Measurements from ENCODE around the gene TENM3. TPM values are rescaled to one million over a fixed set of nuclear protein-coding genes. Genes with fewer than 3 reads are reported as not detected.

TENM3 gene
- total and polyA plus RNA-seq, 10 of the 15 experiments (the other 5 are each of a cell fraction or from before 2014, with no cell fraction given): 0.01 to 1.7 (median 0.08) TPM; not detected in 2

GRCh38 chr4:182644683-182645050 is 401.5 kb downstream of the TENM3 start (continued):
- TF ChIP-seq CTCF (IDR thresholded peaks at IDR 0.05 in 2 of 3, conservative IDR thresholded peaks at IDR 0.05 in 1 of 3; ENCODE audit: control insufficient read depth in 2 of 3, extremely low read depth in 1 of 3, insufficient read depth in 1 of 3, low read depth in 3 of 3, low read length in 3 of 3): no peak
- no peak for TF ChIP-seq GABPA (IDR thresholded peaks at IDR 0.05; ENCODE audit: low read depth)
- no peak for TF ChIP-seq FOXK2 (IDR thresholded peaks at IDR 0.05)

- no peak overlapping the region for H2AFZ ChIP-seq (ENCODE audit: control insufficient read depth, low read depth, low read length)
- H3K36me3 ChIP-seq (ENCODE audit: control insufficient read depth in 2 of 2, insufficient read depth in 2 of 2, low read length in 1 of 2): no peaks in the 10 kb centered on the region
- H3K4me3 ChIP-seq: no peak overlapping the region
- no TSS peak for BruUV-seq (replicated peaks)
- H3K9ac ChIP-seq (ENCODE audit: control insufficient read depth, insufficient read depth, low read length): no peak overlapping the region
- no peak overlapping the region for H3K4me2 ChIP-seq (ENCODE audit: control insufficient read depth, insufficient read depth)
- no peak for ATAC-seq
- no peaks in the 10 kb centered on the region for H3K79me2 ChIP-seq (ENCODE audit: control insufficient read depth, insufficient read depth, low read length)
- FAIRE-seq: no peak
- in situ Hi-C loops (cut with MboI): no loop called here
- ChIA-PET RAD21 (ENCODE audit: unreplicated experiment) (no interaction called here), CTCF (no interaction called here), SMC1A (ENCODE audit: uncharacterized antibody, unreplicated experiment) (no interaction called here), POLR2A (no interaction called here)
- no peaks in the 10 kb centered on the region for H3K27me3 ChIP-seq (replicated peaks in 1 of 2; ENCODE audit: control insufficient read depth in 2 of 2, insufficient read depth in 2 of 2, low read length in 1 of 2)
- H4K20me1 ChIP-seq (ENCODE audit: control insufficient read depth, insufficient read depth): no peaks in the 10 kb centered on the region
- H3K9me3 ChIP-seq (replicated peaks; ENCODE audit: control insufficient read depth, insufficient read depth, low read length): no peaks in the 10 kb centered on the region
- no peak for DNase-seq (ENCODE audit: low read depth, low spot score)
- 35% methylated on average over 1 of the region's 1 CpG for WGBS (ENCODE audit: insufficient coverage, insufficient replicate concordance, low lambda C conversion rate, missing lambda C conversion rate)
- TF ChIP-seq ZNF207 (IDR thresholded peaks at IDR 0.05; ENCODE audit: borderline replicate concordance) (no peak), E2F8 (IDR thresholded peaks at IDR 0.05; ENCODE audit: low read depth, partially characterized antibody) (no peak), YY1 (IDR thresholded peaks at IDR 0.05; ENCODE audit: low read depth, low read length) (no peak), MTA2 (IDR thresholded peaks at IDR 0.05; ENCODE audit: low read depth) (no peak), USF2 (IDR thresholded peaks at IDR 0.05; ENCODE audit: borderline replicate concordance, low read depth, low read length) (no peak)
- intact Hi-C loops (cut with micrococcal nuclease; ENCODE audit: unreplicated experiment): no loop called here
- H3K4me1 ChIP-seq (ENCODE audit: control insufficient read depth, insufficient read depth, low read length): no peaks in the 10 kb centered on the region; the same call in 1 of the 2 replicates
- H3K27ac ChIP-seq (ENCODE audit: control insufficient read depth, insufficient read depth): no peak overlapping the region
These were observed 402.3 kb downstream of the TENM3 start for GRCh38 chr4:182645511-182645910.

Data from GM12878 (cell line).